Endothelial cell (in vitro differentiated cells): ENCODE data around the gene TIRAP. TPM values are rescaled to one million over a fixed set of nuclear protein-coding genes. Genes with fewer than 3 reads are reported as not detected.

ENCODE experiments used
- DNase-seq: peaks from one replicate; pipeline ENCODE4 v3.0.0; 2021; ENCODE audit warnings: low spot score
- H3K27ac Mint-ChIP-seq: one replicate; pipeline ENCODE4 v1.8.0; 2021; ENCODE audit warnings: mixed read lengths, inconsistent platforms; ENCODE audit not compliant: unreplicated experiment
- H3K27me3 Mint-ChIP-seq: one replicate; pipeline ENCODE4 v1.8.0; 2021; ENCODE audit warnings: mild to moderate bottlenecking, moderate library complexity, mixed read lengths, inconsistent platforms; ENCODE audit not compliant: unreplicated experiment
- H3K36me3 Mint-ChIP-seq: one replicate; pipeline ENCODE4 v1.8.0; 2021; ENCODE audit warnings: mild to moderate bottlenecking, low read depth, mixed read lengths, inconsistent platforms; ENCODE audit not compliant: unreplicated experiment
- H3K4me1 Mint-ChIP-seq: one replicate; pipeline ENCODE4 v1.8.0; 2021; ENCODE audit warnings: mild to moderate bottlenecking, mixed read lengths, inconsistent platforms; ENCODE audit not compliant: unreplicated experiment
- H3K4me3 Mint-ChIP-seq: one replicate; pipeline ENCODE4 v1.8.0; 2021; ENCODE audit warnings: mild to moderate bottlenecking, mixed read lengths, inconsistent platforms; ENCODE audit not compliant: unreplicated experiment
- H3K9me3 Mint-ChIP-seq: one replicate; pipeline ENCODE4 v1.8.0; 2021; ENCODE audit warnings: mixed read lengths, inconsistent platforms; ENCODE audit not compliant: unreplicated experiment
- CTCF ChIP-seq: fragments of 200-600 bp; sonication (generic); IDR thresholded peaks from one replicate; pipeline ENCODE4 v1.5.0; 2021; ENCODE audit warnings: antibody characterized with exemption; ENCODE audit not compliant: unreplicated experiment
- total RNA-seq: library from RNA; stranded (reverse); fragmentation: NEBNext Ultra II Directional; extraction: Animal tissue kit (Norgen Biotek cat#: 25700); gene quantifications from one replicate; pipeline ENCODE4 v1.2.1, GENCODE V29; 2021; ENCODE audit not compliant: unreplicated experiment

TIRAP gene
- total RNA-seq, 1 donor from 2014 or later: 12.4 TPM

GRCh38 chr11:126265811-126266210 is 17.1 kb upstream of the TIRAP start:
- Mint-ChIP-seq H3K27ac (peak overlapping the region; percentile 43), H3K4me3 (peak overlapping the region; percentile 79), H3K4me1 (peaks cover 42% of the 10 kb centered on the region), H3K9me3 (no peaks in the 10 kb centered on the region), H3K27me3 (peaks cover 8% of the 10 kb centered on the region), H3K36me3 (peaks cover 57% of the 10 kb centered on the region)
- no peak for TF ChIP-seq CTCF
- DNase-seq: no peak

GRCh38 chr11:126267650-126268049 is 15.2 kb upstream of the TIRAP start:
- no peak for DNase-seq
- peak overlapping the region; percentile 99 for H3K27ac Mint-ChIP-seq
- H3K27me3 Mint-ChIP-seq: peaks cover 10% of the 10 kb centered on the region
- H3K9me3 Mint-ChIP-seq: no peaks in the 10 kb centered on the region
- TF ChIP-seq CTCF: no peak
- peaks cover 54% of the 10 kb centered on the region for H3K36me3 Mint-ChIP-seq
- H3K4me1 Mint-ChIP-seq: peaks cover 49% of the 10 kb centered on the region
- H3K4me3 Mint-ChIP-seq: peak overlapping the region; percentile 97

GRCh38 chr11:126268361-126268707 is 14.6 kb upstream of the TIRAP start:
- H3K4me1 Mint-ChIP-seq: peaks cover 47% of the 10 kb centered on the region
- H3K27ac Mint-ChIP-seq: peak overlapping the region; percentile 99
- peak overlapping the region; percentile 97 for H3K4me3 Mint-ChIP-seq
- peaks cover 50% of the 10 kb centered on the region for H3K36me3 Mint-ChIP-seq
- peaks cover 11% of the 10 kb centered on the region for H3K27me3 Mint-ChIP-seq
- H3K9me3 Mint-ChIP-seq: no peaks in the 10 kb centered on the region
- TF ChIP-seq CTCF: no peak
- DNase-seq: peak; percentile 20

- H3K4me3 Mint-ChIP-seq: peak within 1 kb of the TSS; percentile 97
- no peak for TF ChIP-seq CTCF
- H3K36me3 Mint-ChIP-seq: peaks cover 49% of the 10 kb centered on the region
- H3K27me3 Mint-ChIP-seq: peaks cover 8% of the 10 kb centered on the region
- peak; percentile 100 for DNase-seq
- H3K9me3 Mint-ChIP-seq: no peaks in the 10 kb centered on the region
- peaks cover 41% of the 10 kb centered on the region for H3K4me1 Mint-ChIP-seq
- peak within 1 kb of the TSS; percentile 99 for H3K27ac Mint-ChIP-seq
Measured at GRCh38 chr11:126268708-126269579, 13.9 kb upstream of the TIRAP start, which contains the start of the genes FOXRED1 and SRPRA. Gene FOXRED1, plus strand, starts transcription at chr11:126269154. Its CDS starts 53 bp downstream, at chr11:126269207. Gene SRPRA, minus strand, starts transcription at chr11:126268895. Its CDS starts 91 bp downstream, at chr11:126268804.

- peaks cover 26% of the 10 kb centered on the region for H3K27me3 Mint-ChIP-seq
- H3K4me1 Mint-ChIP-seq: peaks cover 30% of the 10 kb centered on the region
- H3K27ac Mint-ChIP-seq: no peak overlapping the region
- no peak for TF ChIP-seq CTCF
- DNase-seq: no peak
- no peak overlapping the region for H3K4me3 Mint-ChIP-seq
- peaks cover 52% of the 10 kb centered on the region for H3K36me3 Mint-ChIP-seq
- H3K9me3 Mint-ChIP-seq: no peaks in the 10 kb centered on the region
Measured at GRCh38 chr11:126277322-126277721, 5.6 kb upstream of the TIRAP start.
